HepG2 (cell line): ENCODE measurements around the gene KLF13. TPM values are rescaled to one million over a fixed set of nuclear protein-coding genes. Genes with fewer than 3 reads are reported as not detected.

Experiments used
- ATAC-seq: fragments of 200-7000 bp; cut with Tn5 transposase; 3 replicates; pipeline ENCODE4 v1.9.1; 2020; ENCODE audit warnings: mild to moderate bottlenecking, moderate library complexity
- BruUV-seq: library from RNA; stranded (reverse); fragments of 400-500 nt; replicated peaks from 2 replicates; lab custom pipeline; 2021; lab: Mats Ljungman, UMichigan
- CTCF ChIA-PET: fragments of 300-600 bp; formaldehyde crosslinking; extraction: SDS; loops from one replicate; lab custom pipeline; 2021; ENCODE audit warnings: low total read pairs, inconsistent platforms, low intra/inter-chr PET ratio; lab: Yijun Ruan, JAX
- POLR2A ChIA-PET: fragments of 350-600 bp; sonication (Branson Sonifier 250); formaldehyde crosslinking; loops from one replicate; lab custom pipeline; 2020; ENCODE audit warnings: antibody characterized with exemption, inconsistent platforms; lab: Yijun Ruan, JAX
- DNase-seq: peaks from one replicate; pipeline ENCODE4 v3.0.0-alpha.2; 2015; ENCODE audit warnings: low spot score
- FAIRE-seq: peaks from 3 replicates; lab custom pipeline; 2011; peaks lifted over from hg19 to GRCh38; lab: Jason Lieb, UNC
- H2AFZ ChIP-seq: one replicate; pipeline ENCODE4 v1.6.1; 2011; ENCODE audit warnings: low read length, inconsistent platforms
- H3K27ac ChIP-seq: fragments of 300-600 bp; 3 replicates; pipeline ENCODE4 v1.8.0; 2011; ENCODE audit warnings: mixed run types, mild to moderate bottlenecking, mixed read lengths, low read length, inconsistent platforms; ENCODE audit not compliant: insufficient read depth; ENCODE audit errors: extremely low read length
- H3K27me3 ChIP-seq, 2 experiments: fragments of 200-600 bp in 1 of 2; 2 replicates in 1 of 2; 3 replicates in 1 of 2; pipeline versions ENCODE4 v1.6.0 to v1.8.0; 2011; ENCODE audit warnings: low read length in 2 of 2, mild to moderate bottlenecking in 2 of 2, moderate library complexity in 2 of 2, inconsistent platforms in 1 of 2; ENCODE audit not compliant: insufficient read depth in 2 of 2, control insufficient read depth in 1 of 2
- H3K36me3 ChIP-seq, 2 experiments: fragments of 200-600 bp in 1 of 2; replicated peaks in 1 of 2; 2 replicates in 1 of 2; 3 replicates in 1 of 2; pipeline versions ENCODE4 v1.5.1 to v1.8.0; 2011; ENCODE audit warnings: low read length in 2 of 2, inconsistent platforms in 1 of 2; ENCODE audit not compliant: insufficient read depth in 2 of 2, control insufficient read depth in 1 of 2
- H3K4me1 ChIP-seq: 2 replicates; pipeline ENCODE4 v1.5.1; 2012; ENCODE audit warnings: low read length, inconsistent platforms; ENCODE audit not compliant: insufficient read depth
- H3K4me2 ChIP-seq: 2 replicates; pipeline ENCODE4 v1.6.0; 2011; ENCODE audit warnings: low read depth, low read length, inconsistent platforms
- H3K4me3 ChIP-seq, 3 experiments: fragments of 200-600 bp in 1 of 3; sonication (generic), shearing (Covaris generic) in 1 of 3; replicated peaks in 1 of 3; 2 replicates each; pipeline ENCODE4 v1.5.1; 2011 to 2016; ENCODE audit warnings: low read length in 3 of 3, inconsistent platforms in 2 of 3, low read depth in 2 of 3, mild to moderate bottlenecking in 2 of 3, control low read depth in 1 of 3, mixed read lengths in 1 of 3; ENCODE audit not compliant: insufficient read depth in 1 of 3
- H3K79me2 ChIP-seq: one replicate; pipeline ENCODE4 v1.6.1; 2011; ENCODE audit warnings: low read length, inconsistent platforms; ENCODE audit not compliant: insufficient read depth
- H3K9ac ChIP-seq: 2 replicates; pipeline ENCODE4 v1.6.0; 2011; ENCODE audit warnings: mild to moderate bottlenecking, low read depth, low read length, inconsistent platforms; ENCODE audit not compliant: insufficient read depth
- H3K9me3 ChIP-seq: 2 replicates; pipeline ENCODE4 v1.5.1; 2012; ENCODE audit warnings: mild to moderate bottlenecking, low read length
- H4K20me1 ChIP-seq: 2 replicates; pipeline ENCODE4 v1.6.0; 2011; ENCODE audit warnings: inconsistent platforms, mild to moderate bottlenecking, low read length, moderate library complexity; ENCODE audit not compliant: insufficient read depth
- AHDC1 ChIP-seq: sonication (generic); formaldehyde crosslinking; IDR thresholded peaks from 2 replicates; pipeline ENCODE4 v1.5.1; 2020; ENCODE audit warnings: mild to moderate bottlenecking, missing genetic modification reagents, borderline replicate concordance
- ARNTL ChIP-seq: sonication (generic); formaldehyde crosslinking; IDR thresholded peaks from 2 replicates; pipeline ENCODE4 v1.4.0; 2020; ENCODE audit warnings: mild to moderate bottlenecking, missing genetic modification reagents
- BORCS8-MEF2B ChIP-seq: sonication (generic); formaldehyde crosslinking; IDR thresholded peaks from 2 replicates; pipeline ENCODE4 v1.8.0; 2022; ENCODE audit warnings: mild to moderate bottlenecking, missing genetic modification reagents
- CREB3 ChIP-seq: sonication (generic); formaldehyde crosslinking; IDR thresholded peaks from 2 replicates; pipeline ENCODE4 v1.5.0; 2020; ENCODE audit warnings: missing genetic modification reagents
- MTA3 ChIP-seq: sonication (generic); formaldehyde crosslinking; IDR thresholded peaks from 2 replicates; pipeline ENCODE4 v1.4.0; 2020; ENCODE audit warnings: missing genetic modification reagents
- SMARCE1 ChIP-seq: fragments of 450-650 bp; IDR thresholded peaks from 2 replicates; pipeline ENCODE4 v1.6.1; 2017; ENCODE audit warnings: borderline replicate concordance
- ZNF350 ChIP-seq: sonication (generic); formaldehyde crosslinking; IDR thresholded peaks from 2 replicates; pipeline ENCODE4 v1.4.0; 2020; ENCODE audit warnings: mild to moderate bottlenecking, low read depth, missing genetic modification reagents, borderline replicate concordance
- ZNF367 ChIP-seq: sonication (generic); formaldehyde crosslinking; IDR thresholded peaks from 2 replicates; pipeline ENCODE4 v1.4.0; 2020; ENCODE audit warnings: missing genetic modification reagents, borderline replicate concordance
- ZNF607 ChIP-seq: sonication (generic); formaldehyde crosslinking; IDR thresholded peaks from 2 replicates; pipeline ENCODE4 v1.5.1; 2020; ENCODE audit warnings: missing genetic modification reagents, mild to moderate bottlenecking, borderline replicate concordance
- ZNF800 ChIP-seq: sonication (generic); formaldehyde crosslinking; IDR thresholded peaks from 2 replicates; pipeline ENCODE4 v1.4.0; 2020; ENCODE audit warnings: missing genetic modification reagents
- WGBS: methylation state at CpG from one replicate; pipeline ENCODE4 v1.1.6; 2017; ENCODE audit warnings: low lambda C conversion rate; 5-methylcytosine and 5-hydroxymethylcytosine counted together
- in situ Hi-C: cut with HindIII; loops from 2 replicates; pipeline ENCODE4 v1.10.0; 2017; ENCODE audit warnings: low pct_unique_long_range_greater_than_20kb; ENCODE audit not compliant: extremely low pct_ligation_motif_present
- intact Hi-C: fragments of 100-400 bp; cut with micrococcal nuclease; formaldehyde crosslinking; loops from one replicate; pipeline ENCODE4 v1.10.0; 2022; ENCODE audit not compliant: unreplicated experiment
- polyA plus RNA-seq, 8 experiments: library from polyadenylated mRNA; depleted of rRNA in 3 of 8; stranded (reverse) in 7 of 8; unstranded in 1 of 8; fragments of >200 nt; fragmentation: Illumina TruSeq in 4 of 8; extraction: Trizol in 4 of 8; gene quantifications; 2 replicates each; pipeline versions ENCODE4 v1.2.1 to v1.2.3, GENCODE V29; 2011 to 2016; ENCODE audit warnings: low read depth in 4 of 8, missing spikeins in 1 of 8, mixed read lengths in 1 of 8; ENCODE audit not compliant: insufficient read depth in 1 of 8
- total RNA-seq, 5 experiments: library from RNA; depleted of rRNA; stranded (reverse); fragments of >200 nt; fragmentation: Illumina TruSeq; extraction: Trizol; gene quantifications; 2 replicates each; pipeline ENCODE4 v1.2.3, GENCODE V29; 2016; ENCODE audit warnings: low read depth in 1 of 5
- TF ChIP-seq, protein P1 (sequence below): sonication (generic); formaldehyde crosslinking; IDR thresholded peaks from 2 replicates; pipeline ENCODE4 v1.4.0; 2020; ENCODE audit warnings: missing genetic modification reagents

KLF13 gene
- total and polyA plus RNA-seq, 2 of the 13 experiments (the other 11 are each of a cell fraction or from before 2014, with no cell fraction given), result 16.8 to 25.1 TPM

DNA sequence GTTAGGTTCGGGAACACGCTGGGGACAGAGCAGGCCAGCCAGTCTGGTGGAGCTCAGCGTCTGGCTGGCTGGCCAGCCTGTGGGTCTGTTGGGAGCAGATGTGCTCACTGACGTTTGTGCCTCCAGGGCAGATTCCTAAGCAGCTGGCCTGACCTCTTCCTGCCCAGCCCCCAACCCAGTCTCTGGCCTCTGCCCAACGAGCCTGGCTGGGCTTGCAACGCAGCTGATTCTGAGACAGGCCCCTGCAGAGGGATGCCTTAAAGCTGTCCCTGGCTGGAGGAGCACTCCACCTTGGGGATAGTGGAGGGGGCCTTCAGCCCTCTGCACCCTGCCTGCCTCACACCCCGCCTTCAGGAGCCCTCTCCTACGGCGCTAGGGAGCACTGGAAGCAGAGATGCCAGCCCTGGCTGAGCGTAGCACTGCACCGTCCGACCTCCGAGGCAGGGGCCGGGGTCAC lies 46.0 kb downstream of the KLF13 start:
- 86% methylated on average over 4 of the region's 14 CpGs for WGBS
- no peaks in the 10 kb centered on the region for H4K20me1 ChIP-seq
- no peaks in the 10 kb centered on the region; a peak in 1 of 5 replicates for H3K27me3 ChIP-seq
- H3K4me3 ChIP-seq, result no peak overlapping the region
- no peak overlapping the region for H3K27ac ChIP-seq
- DNase-seq (no peak), FAIRE-seq (no peak), ATAC-seq (no peak)
- peaks cover 7% of the 10 kb centered on the region; the same call in 1 of the 2 replicates for H3K4me1 ChIP-seq
- H3K9me3 ChIP-seq, result no peaks in the 10 kb centered on the region
- no peak overlapping the region for H2AFZ ChIP-seq
- intact Hi-C loops, result no loop called here
- in situ Hi-C loops, result no loop called here
- no TSS peak for BruUV-seq
- H3K9ac ChIP-seq, result no peak overlapping the region
- ChIA-PET CTCF (no interaction called here), POLR2A (no interaction called here)
- peaks cover 5 to 20% of the 10 kb centered on the region in 2 experiments; a peak in 4 of 5 replicates for H3K36me3 ChIP-seq
- H3K4me2 ChIP-seq, result no peak overlapping the region
- H3K79me2 ChIP-seq, result peaks cover 2% of the 10 kb centered on the region
- TF ChIP-seq ZNF367 (CRISPR knock-in tag) (no peak), ZNF350 (CRISPR knock-in tag) (no peak), CREB3 (no peak), AHDC1 (no peak), BORCS8-MEF2B (CRISPR knock-in tag) (no peak), ZNF800 (CRISPR knock-in tag) (no peak), ARNTL (CRISPR knock-in tag) (no peak), SMARCE1 (no peak), MTA3 (no peak), ZNF607 (no peak)
- TF ChIP-seq, protein P1, sequence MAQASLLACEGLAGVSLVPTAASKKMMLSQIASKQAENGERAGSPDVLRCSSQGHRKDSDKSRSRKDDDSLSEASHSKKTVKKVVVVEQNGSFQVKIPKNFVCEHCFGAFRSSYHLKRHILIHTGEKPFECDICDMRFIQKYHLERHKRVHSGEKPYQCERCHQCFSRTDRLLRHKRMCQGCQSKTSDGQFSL (CRISPR knock-in tag), result no peak
- TF ChIP-seq, all 625 proteins: peak for 0
